Subcutaneous adipose tissue (tissue), 4 donors: ENCODE results near the gene CPSF7. TPM values are rescaled to one million over a fixed set of nuclear protein-coding genes. Genes with fewer than 3 reads are reported as not detected.

Source experiments
- total RNA-seq, 4 donors: library from RNA; depleted of rRNA; stranded (reverse); fragments of >200 nt; gene quantifications; one replicate each; pipeline ENCODE4 v1.1.0, GENCODE V29; 2016
- TF ChIP-seq, protein P1 (sequence below): fragments of 450-650 bp; IDR thresholded peaks from one replicate; pipeline ENCODE4 v1.5.1; 2016; ENCODE audit warnings: low read depth, mild to moderate bottlenecking, control low read depth, antibody characterized with exemption, moderate library complexity

Gene CPSF7
- total RNA-seq, 4 donors from 2014 or later: 33.0 to 49.5 (median 40.5) TPM

DNA sequence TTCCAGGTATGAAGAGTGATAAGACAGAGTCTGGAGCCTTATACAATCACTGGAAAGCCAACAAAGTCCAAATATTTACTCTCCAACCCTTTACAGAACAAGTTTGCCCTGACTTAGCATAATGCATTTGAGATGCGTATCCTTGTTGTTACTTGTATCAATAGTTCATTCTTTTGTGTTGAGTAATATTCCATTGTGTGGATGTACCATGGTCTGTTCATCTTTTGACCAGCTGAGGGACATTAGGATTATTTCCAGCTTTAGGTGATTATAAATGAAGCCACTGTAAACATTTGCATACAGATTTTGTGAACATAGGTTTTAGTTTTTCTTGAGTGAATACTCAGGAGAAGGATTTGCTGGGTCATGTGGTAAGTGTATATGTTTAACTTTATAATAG is 9.8 kb upstream of the CPSF7 start:
- TF ChIP-seq, protein P1, sequence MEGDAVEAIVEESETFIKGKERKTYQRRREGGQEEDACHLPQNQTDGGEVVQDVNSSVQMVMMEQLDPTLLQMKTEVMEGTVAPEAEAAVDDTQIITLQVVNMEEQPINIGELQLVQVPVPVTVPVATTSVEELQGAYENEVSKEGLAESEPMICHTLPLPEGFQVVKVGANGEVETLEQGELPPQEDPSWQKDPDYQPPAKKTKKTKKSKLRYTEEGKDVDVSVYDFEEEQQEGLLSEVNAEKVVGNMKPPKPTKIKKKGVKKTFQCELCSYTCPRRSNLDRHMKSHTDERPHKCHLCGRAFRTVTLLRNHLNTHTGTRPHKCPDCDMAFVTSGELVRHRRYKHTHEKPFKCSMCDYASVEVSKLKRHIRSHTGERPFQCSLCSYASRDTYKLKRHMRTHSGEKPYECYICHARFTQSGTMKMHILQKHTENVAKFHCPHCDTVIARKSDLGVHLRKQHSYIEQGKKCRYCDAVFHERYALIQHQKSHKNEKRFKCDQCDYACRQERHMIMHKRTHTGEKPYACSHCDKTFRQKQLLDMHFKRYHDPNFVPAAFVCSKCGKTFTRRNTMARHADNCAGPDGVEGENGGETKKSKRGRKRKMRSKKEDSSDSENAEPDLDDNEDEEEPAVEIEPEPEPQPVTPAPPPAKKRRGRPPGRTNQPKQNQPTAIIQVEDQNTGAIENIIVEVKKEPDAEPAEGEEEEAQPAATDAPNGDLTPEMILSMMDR: no peak

GRCh38 chr11:61437496-61437895 is 7.7 kb upstream of the CPSF7 start:
- TF ChIP-seq, protein P1: no peak

DNA sequence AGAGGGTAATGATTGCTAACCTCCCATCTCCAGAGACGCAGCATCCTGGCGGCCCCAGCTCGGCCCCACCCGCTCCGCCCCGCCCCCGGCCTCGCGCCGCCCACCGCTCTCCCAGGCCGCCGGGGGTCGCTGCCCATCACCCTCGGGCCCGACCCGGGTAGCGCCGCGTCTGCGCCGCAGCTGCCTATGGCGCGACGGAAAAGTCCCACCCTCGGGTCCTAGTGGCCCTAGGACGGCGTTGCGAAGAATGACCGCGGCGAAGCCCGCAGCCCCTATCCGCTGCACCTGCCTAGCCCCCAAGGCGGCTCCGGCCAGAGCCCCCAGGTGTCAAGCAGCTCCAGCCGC is 457 bp downstream of the CPSF7 start:
- TF ChIP-seq, protein P1: no peak

DNA sequence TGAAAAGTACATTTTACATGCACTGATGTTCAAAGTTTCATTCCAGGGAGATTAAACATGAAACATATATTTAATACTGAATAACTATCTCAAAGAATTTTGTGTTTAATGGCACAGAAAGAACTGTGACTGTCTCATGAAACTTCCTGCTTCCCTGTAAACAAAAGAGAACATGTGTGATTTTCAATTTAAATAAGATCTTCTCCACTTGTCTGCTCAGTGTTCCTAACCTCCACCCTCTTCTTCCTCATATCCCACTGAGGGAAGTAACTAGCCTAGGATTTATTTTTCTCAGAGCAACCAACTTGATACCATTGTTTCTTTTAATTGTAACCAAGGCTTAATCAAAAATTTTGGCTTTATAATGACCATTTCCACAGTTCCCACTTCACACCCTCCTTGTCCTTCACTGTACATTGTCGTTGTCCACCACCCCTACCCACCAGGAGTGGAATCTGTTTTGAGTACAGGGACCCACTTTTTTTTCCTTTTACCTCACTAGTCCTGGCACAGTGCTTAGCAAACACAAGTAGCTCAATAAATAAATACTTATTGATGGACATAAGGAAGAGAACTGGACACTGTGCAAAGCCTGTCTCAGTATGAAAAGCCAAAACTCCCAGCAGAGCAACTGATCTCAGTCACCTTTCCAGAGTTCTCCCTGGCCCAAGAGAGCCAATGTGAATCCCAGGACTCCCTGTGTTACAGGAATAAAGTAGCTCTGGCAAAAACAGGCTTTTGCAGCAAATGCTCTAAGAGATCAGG is 4.2 kb downstream of the CPSF7 start:
- TF ChIP-seq, protein P1: no peak

GRCh38 chr11:61422226-61422625 is 7.5 kb downstream of the CPSF7 start:
- TF ChIP-seq, protein P1: no peak

DNA sequence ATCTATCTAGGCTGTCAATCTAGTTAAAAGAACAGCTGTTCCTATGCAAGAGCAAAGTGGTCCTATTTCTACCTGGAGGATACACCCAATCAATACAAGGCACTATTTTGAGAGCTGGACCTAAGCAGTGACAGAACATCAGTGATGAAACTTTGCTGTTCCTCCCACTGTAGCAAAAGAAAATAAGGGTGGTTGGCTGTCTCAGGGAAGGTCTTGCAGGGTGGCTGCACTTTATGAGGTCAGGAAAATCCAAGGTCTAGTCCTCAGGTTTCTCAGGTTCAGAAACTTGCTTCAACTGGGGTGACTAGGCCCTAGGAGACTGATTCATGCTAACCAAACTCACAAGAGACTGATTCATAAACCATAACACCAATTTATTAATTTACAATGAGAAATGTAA is 11.6 kb downstream of the CPSF7 start:
- TF ChIP-seq, protein P1: no peak

DNA sequence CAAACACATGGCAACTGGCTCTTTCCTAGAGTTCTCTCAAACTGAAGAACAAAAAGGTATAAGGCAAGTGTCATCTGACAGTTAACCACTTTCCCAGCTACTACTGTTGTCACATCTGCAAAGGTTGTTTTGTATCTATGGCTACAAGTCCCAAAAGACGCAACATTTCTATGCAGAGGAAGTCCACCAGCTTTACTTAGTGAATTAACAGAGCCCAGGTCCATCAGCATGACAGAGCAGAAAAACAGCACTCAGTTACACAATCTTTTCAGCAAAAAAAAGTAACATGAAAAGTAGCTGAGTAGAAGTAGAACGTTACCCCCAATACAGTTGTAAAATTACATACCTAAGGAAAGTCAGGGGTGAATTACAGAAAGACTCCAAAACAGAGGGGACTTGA is 12.1 kb downstream of the CPSF7 start:
- TF ChIP-seq, protein P1: no peak
